ENCODE data around the gene EDIL3. TPM values are rescaled to one million over a fixed set of nuclear protein-coding genes. Genes with fewer than 3 reads are reported as not detected.
"Not testable (repeated sequence)": the region's sequence is repeated elsewhere in the genome, so short reads cannot be mapped to it uniquely, and the experiment has no call there.

EDIL3 gene
- total RNA-seq, 4 donors from 2014 or later, result 14.8 to 29.0 (median 20.2) TPM

DNA sequence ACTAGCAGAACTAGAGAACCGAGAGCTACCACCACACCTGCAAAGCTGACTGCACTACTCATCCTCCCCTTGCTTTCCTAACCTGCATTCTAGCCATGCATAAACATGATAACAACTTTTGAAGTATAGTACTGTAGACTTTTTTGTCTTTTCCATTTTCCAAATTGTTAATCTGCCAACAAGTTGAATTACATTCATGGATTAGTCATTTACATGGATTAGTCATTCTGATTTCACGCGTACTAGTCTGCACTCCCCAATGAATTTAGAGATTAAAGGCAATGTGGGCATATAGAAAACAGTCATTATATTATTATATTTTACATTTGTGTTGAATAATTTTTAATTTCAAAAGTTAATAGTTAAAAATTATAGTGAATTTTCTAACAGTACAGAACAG, 81.4 kb downstream of the EDIL3 start:
- TF ChIP-seq POLR2A (IDR thresholded peaks at IDR 0.05), result no peak
- TF ChIP-seq, protein P1, sequence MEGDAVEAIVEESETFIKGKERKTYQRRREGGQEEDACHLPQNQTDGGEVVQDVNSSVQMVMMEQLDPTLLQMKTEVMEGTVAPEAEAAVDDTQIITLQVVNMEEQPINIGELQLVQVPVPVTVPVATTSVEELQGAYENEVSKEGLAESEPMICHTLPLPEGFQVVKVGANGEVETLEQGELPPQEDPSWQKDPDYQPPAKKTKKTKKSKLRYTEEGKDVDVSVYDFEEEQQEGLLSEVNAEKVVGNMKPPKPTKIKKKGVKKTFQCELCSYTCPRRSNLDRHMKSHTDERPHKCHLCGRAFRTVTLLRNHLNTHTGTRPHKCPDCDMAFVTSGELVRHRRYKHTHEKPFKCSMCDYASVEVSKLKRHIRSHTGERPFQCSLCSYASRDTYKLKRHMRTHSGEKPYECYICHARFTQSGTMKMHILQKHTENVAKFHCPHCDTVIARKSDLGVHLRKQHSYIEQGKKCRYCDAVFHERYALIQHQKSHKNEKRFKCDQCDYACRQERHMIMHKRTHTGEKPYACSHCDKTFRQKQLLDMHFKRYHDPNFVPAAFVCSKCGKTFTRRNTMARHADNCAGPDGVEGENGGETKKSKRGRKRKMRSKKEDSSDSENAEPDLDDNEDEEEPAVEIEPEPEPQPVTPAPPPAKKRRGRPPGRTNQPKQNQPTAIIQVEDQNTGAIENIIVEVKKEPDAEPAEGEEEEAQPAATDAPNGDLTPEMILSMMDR (IDR thresholded peaks at IDR 0.05), result no peak
- DNase-seq (ENCODE audit: low spot score in 2 of 2), result no peak
- no peak overlapping the region for H3K4me3 ChIP-seq (ENCODE audit: low read depth, poor library complexity, severe bottlenecking)
- WGBS, 2 donors, result 55 to 56% methylated on average over 3 of the region's 3 CpGs
- intact Hi-C loops (cut with DNase I; ENCODE audit: low total_unique reads), result no loop called here

DNA sequence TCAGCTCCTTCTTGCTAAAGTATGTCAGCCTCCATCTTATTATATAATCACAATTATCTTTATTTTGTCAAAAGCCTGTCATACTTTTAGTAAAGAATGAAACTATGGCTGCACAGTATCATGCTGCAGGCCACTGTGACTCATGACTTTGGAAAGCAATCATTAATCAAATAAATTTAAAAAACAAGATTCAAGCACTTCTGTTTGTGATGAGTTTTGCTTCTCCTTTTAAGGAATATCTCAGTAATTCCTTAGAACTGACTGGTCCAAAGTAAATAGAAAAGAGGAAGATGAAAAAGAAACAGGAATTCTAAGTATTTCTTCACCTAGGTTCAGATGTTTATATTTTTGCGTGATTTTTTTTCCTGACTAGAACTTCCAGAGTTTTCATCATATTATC, 83.1 kb downstream of the EDIL3 start:
- no peak for DNase-seq (ENCODE audit: low spot score in 2 of 2)
- H3K4me3 ChIP-seq (ENCODE audit: low read depth, poor library complexity, severe bottlenecking), result no peak overlapping the region
- TF ChIP-seq, protein P1 (IDR thresholded peaks at IDR 0.05), result no peak
- TF ChIP-seq POLR2A (IDR thresholded peaks at IDR 0.05), result no peak
- 68 to 75% methylated on average over 1 of the region's 1 CpG for WGBS, 2 donors
- intact Hi-C loops (cut with DNase I; ENCODE audit: low total_unique reads), result no loop called here

DNA sequence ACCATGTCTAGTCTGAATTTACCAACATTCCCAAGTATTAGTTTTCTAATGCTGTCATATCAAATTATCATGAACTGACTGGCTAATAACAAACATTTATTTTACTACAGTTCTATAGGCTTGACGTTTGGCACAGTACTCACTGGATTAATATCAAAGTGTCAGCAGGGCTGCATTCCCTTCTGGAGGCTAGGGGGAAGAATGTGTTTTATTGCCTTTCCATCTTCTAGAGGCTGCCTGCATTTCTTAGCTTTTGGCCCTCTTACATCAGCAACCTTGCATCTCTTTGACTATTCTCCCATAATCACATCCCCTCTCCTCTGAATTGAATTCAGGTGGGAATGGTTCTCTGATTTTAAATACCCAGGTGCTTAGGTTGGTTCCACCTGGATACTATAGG, 84.7 kb downstream of the EDIL3 start:
- TF ChIP-seq, protein P1 (IDR thresholded peaks at IDR 0.05), result no peak
- no peak for TF ChIP-seq POLR2A (IDR thresholded peaks at IDR 0.05)
- WGBS, 2 donors, result 38 to 55% methylated on average over 1 of the region's 1 CpG
- DNase-seq (ENCODE audit: low spot score in 2 of 2), result no peak
- H3K4me3 ChIP-seq (ENCODE audit: low read depth, poor library complexity, severe bottlenecking), result no peak overlapping the region
- intact Hi-C loops (cut with DNase I; ENCODE audit: low total_unique reads), result no loop called here

DNA sequence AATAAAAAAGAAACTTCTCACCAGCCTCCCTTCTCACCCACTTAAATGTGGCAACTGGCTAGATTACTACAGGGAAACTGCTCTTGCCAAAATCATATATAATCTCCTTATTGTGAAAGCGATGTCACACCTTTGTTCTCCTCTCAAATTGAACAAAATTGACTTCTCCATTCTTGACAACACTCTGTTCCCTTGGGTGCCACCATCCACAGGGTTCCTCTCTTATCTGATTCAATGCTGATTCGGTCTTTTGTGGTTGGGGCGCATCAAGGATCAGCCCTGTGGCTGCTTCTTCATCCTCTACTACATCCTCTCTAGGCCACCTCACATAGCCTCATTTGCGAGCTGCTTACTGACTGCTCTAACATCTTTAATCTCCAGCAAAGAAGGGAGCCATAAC, 86.1 kb downstream of the EDIL3 start:
- intact Hi-C loops (cut with DNase I; ENCODE audit: low total_unique reads), result no loop called here
- DNase-seq (ENCODE audit: low spot score in 2 of 2), result no peak
- 92 to 95% methylated on average over 4 of the region's 4 CpGs for WGBS, 2 donors
- TF ChIP-seq POLR2A (IDR thresholded peaks at IDR 0.05), result no peak
- TF ChIP-seq, protein P1 (IDR thresholded peaks at IDR 0.05), result no peak
- no peak overlapping the region for H3K4me3 ChIP-seq (ENCODE audit: low read depth, poor library complexity, severe bottlenecking)

DNA sequence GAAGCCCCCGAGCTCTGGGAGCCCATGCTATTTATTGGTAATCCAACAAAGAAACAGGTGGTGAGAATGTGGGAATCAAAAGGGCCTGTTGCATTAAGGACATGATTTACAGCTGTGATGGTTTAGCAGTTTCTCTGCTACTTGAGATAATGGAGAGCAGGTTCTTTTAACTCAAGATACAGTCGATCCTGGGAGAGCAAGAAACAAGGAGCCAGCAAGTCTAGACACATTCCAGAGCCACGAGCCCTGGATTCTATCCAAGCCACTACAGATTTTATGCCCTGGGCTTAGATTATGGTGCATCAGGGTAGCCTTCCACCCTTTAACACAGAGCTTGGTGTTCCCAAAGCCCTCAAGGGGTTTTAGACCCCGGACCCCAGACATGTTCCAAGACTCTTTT, 87.0 kb downstream of the EDIL3 start:
- H3K4me3 ChIP-seq (ENCODE audit: low read depth, poor library complexity, severe bottlenecking); DNase-seq (ENCODE audit: low spot score in 2 of 2); intact Hi-C loops (cut with DNase I; ENCODE audit: low total_unique reads): not testable (repeated sequence)
- 46 to 48% methylated on average over 4 of the region's 4 CpGs for WGBS, 2 donors

DNA sequence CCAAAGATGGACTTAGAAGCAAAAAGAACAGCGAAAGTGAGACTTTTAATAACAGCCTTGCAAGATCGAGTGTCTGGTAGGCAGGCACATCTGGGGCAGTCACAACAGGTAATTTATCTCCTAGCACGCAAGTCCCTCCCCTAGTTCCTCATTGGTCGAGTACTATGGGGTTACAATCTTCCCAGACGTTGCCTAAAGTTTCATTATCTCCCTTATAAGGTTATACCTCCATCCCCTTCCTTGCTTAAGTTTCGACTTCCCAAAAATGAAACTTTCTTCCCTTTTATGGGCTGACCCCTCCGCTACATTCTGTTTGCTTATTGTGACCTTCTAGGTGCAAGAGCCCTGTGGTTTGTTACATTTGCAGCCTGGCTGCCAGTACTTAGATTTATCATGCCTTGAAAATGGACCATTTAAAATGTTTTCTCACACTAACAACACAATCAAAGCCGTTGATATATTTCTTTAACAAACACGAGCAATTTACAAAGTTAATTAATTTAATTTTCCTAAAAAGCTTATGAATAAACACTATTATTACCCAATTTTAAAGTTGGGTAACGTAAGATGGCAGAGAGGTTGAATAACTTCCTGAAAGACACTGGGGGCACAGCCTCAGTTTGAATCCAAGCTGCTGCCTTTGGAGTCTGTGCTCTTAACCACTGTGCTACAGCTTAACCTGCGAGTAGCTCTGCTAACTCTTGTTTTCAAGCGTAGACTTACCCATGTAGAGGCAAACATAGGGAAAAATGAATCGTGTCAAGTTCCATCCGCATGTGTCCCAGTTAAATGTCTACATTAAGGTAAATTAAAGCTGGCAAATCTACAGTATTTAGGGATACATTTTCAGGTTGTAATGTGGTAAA, 91.7 kb downstream of the EDIL3 start:
- TF ChIP-seq, protein P1 (IDR thresholded peaks at IDR 0.05), result no peak
- TF ChIP-seq POLR2A (IDR thresholded peaks at IDR 0.05), result no peak
- intact Hi-C loops (cut with DNase I; ENCODE audit: low total_unique reads), result no loop called here
- no peak for DNase-seq (ENCODE audit: low spot score in 2 of 2)
- WGBS, 2 donors, result 79 to 86% methylated on average over 14 of the region's 14 CpGs
- no peak overlapping the region for H3K4me3 ChIP-seq (ENCODE audit: low read depth, poor library complexity, severe bottlenecking)

Data from lower leg skin (tissue), 4 donors.